GM19397 (cell line): Measurements from ENCODE around the gene MED9.

ENCODE experiments used
- ATAC-seq: cut with Tn5 transposase; IDR thresholded peaks from one replicate; pipeline ENCODE4 v1.9.1; 2021; ENCODE audit warnings: mild to moderate bottlenecking, moderate library complexity; ENCODE audit not compliant: unreplicated experiment

The MED9 gene

DNA sequence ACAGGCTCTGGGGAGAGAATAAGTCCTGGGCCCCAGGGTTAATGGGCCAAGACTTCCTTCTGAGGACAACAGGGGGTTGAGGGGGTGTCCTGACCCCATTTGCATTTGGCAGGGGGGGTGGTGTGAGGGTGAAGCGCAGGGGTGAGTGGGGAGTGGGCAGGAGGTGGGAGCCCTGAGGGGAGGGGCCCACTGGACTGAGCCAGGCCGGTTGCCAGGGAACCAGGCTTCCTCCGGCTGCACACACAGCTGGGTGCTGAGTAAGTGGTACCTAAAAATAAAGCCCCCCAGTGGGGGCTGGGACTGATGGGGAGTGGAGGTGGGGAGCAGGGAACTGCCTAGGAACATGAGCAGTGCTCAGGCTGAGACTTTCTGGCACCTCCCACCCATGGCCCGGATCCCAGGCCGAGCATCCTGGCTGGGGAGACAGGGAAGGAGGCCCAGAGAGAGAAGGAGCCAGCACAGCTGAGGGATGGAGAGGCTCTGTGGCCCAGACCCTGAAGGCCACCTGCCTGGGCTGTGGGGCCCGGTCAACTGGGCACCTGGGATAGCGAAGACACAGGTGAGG, 26.8 kb downstream of the MED9 start:
- no peak for ATAC-seq

DNA sequence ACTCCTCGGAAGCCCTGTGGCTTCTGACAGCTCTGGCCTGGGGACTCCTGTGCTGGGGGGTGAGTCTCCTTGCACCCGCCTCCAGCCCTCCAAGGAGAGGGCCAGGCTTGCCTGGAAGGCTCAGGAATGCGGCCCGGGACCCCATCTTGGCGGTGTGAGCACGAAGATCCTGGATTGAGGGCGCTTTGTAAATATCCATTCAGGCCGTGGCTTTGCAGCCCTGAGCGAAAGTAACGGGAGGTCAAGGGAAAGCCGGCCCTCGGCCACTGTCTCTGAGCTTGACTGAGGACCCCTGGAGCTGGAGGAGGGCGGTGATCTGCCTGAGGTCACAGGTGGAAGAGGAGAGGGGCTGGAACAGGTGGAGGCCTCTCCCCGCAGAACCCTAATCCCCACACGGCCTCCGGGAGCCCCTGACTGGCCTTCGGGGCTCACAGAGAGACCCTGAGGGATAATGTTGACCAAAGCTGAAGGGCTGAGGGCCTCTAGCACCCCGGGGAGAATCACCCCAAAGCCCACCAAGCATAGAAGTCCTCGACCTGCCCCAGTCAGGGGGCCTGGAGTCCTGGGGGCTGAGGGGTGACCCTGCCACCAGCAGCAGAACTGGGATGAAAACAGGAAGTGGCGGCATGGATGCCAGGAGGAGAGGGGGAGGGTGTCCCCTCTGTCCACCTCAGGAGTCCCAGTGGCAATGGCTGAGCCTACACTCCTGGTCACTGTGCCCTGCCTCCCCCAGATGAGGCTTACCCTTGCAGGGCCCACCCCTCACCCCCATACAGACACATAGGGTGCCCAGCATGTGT, 27.7 kb downstream of the MED9 start:
- no peak for ATAC-seq

DNA sequence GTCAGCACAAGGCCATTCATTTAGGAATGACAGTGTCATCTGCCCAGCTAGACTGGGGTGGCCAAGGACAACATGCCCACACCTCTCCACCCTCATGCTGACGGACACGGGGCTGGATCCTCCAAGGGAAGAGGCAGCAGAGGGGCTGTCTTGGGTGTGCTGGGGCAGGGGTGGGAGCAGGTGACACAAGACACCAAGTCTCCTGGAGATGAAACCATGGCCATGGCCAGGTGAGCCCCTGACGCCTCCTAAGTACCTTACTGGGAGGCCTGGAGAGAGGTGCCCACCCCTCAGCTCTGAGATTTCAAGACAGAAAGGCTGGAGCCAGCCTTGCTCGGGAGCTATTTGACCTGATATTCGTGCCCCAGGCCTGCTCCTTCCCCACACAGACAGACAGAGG, 28.4 kb downstream of the MED9 start:
- ATAC-seq: no peak

DNA sequence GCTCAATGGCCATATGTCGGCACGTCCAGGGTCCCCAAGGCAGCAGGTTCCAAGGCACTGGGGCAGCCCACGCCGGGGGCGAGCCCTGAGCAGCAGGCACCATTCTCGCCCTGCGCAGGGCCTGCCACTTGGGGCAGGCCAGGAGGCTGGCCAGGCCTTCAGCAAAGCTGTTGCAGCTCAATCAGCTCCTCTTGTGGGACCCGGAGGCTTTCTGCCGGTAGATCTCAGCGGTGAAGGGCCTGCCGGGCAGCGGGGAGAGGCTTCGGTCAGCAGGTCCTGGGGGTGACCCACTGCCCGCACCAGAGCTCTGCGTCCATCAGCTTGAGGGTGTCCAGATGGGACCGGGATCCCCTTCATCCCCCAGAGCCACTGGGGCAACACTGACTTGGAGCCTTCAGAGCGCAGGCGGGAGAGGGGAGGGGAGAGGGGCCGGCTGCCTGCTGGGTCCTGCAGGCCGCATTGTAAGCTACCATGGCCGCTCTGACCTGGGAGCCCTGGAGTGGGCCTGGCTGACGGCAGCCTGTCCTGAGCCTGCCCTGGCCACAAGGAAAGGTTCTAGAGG, 28.9 kb downstream of the MED9 start:
- ATAC-seq: no peak

DNA sequence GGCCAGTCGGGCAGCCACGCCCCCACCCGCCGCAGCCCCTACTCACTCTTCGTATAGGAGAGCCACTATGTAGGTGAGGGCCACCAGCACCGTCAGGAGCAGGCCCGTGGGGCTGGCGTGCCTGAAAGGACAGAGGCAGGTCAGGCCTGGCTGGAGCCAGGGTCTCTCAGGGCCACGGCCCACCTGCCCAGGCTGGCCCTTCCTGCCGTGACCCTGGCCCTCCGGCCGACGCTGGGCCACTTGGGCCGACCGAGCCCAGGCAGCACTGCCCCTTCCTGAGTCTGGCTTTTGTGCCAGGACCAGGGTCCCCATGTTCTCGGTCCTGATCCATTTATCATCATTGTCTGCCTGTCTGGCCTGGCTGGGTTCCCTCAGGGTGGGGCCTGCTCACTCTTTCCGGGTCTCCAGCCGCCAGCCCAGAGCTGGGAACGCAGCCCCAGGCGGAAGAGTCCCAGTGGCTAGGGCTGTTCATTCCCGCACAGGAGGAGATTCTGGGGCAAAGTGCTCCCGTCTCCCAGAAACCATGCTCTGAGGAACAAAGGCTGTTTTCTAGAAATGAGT, 29.5 kb downstream of the MED9 start:
- ATAC-seq: no peak

DNA sequence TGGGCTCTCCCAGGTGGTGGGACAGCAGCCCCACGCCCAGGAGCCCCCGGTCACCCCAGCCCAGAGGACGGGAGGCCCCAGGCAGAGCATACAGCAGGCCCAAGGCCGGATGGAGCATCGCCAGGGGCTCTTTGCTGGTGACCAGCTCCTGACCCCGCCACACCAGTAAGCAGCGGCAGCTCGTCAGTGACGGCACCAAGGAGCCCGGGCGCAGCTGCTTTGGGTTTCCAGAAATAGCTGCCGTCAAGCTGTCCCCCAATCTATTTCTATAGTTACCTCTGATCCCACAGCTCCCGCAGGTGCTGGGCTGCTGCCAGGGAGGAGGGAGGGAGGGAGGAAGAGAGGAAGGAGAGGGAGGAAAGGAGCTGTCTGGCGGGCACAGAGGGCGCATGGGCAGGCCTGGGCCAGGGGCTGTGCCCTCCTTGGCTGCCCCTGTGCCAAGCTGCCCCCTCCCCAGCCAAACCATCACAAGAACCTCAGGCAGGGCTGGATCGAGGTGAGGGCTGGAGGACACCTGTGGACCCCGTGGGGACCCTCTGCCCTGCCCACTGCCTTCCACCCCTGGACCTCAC, 30.2 kb downstream of the MED9 start:
- no peak for ATAC-seq

DNA sequence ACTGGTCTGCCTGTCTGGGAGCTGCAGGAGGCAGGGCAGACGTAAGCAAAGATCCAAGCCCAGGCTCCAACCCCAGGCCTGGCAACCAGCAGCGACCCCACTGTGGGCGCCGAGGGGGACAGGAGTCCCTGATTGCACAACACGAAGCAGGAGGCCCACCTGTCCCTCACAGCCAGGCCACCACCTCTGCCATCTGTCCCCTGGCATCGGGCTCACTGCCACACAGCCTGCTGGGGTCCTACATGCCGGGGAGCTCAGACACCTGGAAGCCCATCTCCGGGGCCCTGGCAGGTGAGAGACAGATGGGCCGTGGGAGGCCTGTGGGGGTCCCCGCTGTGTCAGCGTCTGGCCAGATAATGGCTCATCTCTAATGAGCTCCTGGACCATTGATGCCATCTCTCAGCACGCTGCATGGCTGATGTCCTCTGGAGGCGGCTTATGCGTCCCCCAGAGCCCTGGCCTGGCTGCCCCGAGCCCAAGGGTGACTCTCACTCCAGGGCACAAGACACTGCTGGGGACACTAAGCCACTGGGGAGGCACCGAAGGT, 30.7 kb downstream of the MED9 start:
- ATAC-seq: no peak

DNA sequence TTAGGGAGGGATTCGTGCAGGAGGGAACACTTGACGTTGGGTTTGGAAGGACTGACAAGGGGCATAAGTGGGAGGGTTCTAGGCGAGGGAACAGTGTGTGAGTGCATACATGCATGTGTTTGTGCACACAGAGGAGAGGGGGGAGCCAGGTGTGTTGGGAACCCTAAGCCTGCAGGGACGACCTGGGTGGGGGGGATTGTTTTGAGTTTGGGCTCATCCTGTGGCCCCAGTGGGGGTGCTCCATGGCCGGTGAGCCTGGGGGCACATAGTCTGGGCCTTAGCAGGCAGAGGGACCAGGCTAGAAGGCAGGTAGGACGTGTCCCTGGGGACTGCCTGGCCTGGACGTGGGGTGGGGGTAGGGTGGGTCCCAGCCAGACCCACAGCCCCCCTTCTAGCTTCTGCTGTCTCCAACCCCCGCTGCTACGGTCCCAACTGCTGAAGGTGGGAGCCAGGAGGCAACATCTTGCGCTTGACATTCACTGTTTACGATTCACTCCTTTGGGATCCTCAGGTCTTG, 31.3 kb downstream of the MED9 start:
- no peak for ATAC-seq

DNA sequence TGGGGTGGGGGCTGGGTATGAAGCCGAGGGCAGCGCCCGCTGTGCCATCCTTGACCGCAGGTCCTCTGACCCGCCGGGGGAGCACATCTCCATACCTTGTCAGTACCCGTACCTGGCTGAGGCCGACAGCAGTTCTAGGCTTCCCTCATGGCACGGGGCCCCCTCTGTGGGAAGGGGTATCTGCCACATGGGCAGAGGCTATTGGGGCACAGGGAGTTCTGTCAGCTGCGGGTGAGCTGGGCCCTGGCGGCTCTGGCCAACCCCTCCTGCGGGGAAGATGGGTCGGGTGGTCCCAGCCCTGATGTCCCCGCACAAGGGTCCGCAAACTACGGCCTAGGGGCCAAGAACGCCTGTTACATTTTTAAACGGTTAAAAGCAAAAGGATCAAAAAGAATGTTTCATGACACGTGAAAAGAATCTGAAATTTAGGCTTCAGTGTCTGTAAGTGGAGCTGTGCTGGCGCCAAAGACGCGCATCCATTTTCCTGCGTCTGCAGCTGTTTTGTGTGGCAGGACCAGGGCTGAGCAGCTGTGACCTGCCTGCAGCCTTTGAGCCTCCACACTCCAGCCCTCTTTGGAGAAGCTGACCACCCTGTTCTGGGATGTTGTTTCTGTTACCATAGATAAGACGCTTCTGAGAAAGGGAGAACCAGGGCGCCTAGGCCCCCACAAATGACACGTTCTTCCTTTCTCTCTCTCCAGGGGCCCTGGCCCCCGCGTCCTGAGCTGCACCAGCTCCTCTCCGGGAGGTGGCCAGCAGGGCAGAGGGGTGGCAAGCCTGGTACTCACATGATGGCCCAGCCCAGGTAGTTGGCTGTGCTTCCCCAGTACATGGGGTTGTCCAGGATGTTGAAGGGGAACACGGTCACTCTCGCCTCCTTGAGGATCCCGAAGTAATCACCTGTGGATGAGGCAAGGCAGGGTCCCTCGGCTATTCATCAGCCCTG, 32.1 kb downstream of the MED9 start:
- ATAC-seq: no peak

DNA sequence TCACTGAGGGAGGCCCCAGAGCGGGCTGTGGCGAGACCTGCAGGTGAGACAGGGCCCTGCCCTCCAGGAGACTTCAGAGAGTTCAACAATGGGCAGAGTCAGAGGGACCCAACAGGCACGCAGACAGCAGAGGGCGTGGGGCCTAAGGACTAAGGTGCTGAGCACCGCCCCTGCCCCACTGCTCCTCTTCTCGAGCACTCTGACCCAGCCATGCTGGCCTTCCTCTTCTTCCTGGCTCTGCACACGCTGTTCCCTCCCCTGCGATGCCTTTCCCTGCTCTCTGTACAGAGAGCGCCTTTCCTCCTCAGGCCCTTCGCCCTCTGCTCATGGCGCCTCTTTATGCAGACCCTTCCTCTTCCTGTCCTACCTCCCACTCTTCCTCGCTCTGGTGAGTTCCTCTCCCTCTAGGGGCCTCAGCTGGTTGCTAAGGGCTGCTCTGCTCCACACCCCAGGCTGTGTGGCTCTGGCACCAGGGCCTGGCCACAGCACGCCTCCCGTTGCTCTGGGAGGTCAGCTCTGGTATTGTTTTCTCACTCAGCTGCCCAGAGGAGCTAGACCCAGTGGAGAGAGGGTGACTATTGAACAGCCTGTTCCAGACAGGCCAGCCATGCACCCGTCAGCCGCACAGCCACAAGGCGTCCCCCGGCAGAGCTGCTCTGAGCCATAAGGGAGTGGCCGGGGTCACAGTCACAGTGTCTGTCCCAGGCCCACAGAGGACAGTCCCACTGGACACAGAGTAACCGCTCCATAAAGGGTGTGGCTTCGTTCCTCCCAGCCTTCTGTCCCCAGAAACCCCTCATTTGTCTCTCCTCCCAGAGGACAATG, 33.0 kb downstream of the MED9 start:
- ATAC-seq: no peak

DNA sequence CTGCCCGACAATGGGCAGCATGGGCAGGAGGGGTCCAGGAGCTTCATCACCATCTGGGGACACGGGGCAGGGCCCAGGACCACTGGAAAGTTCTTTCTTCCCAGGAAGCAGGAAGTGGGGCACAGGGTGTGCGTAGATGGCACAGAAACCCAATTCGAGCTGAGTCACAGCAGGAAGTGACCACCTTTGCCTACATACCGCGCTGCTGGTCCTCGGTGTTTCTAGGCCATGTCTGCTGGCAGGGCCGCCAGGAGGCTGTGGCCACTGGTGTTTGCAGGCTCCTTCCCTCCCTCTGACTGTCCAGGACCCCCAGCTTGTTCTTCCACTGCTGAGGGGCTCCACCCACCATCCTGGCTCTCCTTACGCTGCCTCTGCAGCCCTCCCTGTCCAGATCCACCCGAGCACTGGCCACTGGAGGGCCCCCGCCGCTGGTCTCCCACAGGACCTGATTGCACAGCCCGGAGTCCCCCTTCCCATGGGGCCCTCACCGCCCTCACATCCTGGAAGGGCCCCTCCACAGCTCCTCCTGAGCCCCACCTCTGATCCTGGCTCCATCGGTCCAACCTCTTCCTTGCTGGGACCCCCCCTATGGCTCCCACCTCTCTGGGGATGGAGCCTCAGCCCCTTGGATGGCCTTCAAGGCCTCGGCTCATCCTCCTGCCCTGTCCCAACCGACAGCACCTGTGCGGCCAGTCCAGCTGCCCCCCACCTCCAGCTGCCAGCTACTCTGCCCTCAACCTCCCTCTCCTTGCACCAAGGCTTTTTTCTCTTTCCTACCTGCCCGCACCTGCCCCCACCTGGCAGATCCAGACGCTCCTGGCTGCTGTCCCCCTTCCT, 33.9 kb downstream of the MED9 start:
- ATAC-seq: no peak

DNA sequence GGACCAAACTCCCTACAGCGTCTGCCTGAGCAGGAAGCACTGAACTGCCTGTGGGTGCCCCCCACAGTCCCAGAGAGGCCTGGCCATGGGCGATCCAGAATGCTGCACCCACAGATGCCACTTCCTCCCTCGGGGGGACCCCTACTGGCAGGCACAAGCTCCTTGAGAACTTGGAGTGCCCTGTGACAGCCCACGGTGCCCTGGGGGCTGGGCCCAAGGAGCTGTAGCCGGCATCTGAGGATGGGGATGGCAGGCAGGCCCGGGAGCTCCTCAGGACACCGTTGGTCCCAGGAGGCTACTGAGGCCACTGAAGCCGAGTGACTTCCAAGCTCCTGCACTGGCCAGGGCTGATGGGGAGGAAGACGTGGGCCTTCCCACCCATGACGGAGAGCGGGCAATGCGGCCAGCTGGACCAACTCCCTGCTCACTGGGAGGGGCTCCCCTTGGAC, 34.5 kb downstream of the MED9 start:
- no peak for ATAC-seq

DNA sequence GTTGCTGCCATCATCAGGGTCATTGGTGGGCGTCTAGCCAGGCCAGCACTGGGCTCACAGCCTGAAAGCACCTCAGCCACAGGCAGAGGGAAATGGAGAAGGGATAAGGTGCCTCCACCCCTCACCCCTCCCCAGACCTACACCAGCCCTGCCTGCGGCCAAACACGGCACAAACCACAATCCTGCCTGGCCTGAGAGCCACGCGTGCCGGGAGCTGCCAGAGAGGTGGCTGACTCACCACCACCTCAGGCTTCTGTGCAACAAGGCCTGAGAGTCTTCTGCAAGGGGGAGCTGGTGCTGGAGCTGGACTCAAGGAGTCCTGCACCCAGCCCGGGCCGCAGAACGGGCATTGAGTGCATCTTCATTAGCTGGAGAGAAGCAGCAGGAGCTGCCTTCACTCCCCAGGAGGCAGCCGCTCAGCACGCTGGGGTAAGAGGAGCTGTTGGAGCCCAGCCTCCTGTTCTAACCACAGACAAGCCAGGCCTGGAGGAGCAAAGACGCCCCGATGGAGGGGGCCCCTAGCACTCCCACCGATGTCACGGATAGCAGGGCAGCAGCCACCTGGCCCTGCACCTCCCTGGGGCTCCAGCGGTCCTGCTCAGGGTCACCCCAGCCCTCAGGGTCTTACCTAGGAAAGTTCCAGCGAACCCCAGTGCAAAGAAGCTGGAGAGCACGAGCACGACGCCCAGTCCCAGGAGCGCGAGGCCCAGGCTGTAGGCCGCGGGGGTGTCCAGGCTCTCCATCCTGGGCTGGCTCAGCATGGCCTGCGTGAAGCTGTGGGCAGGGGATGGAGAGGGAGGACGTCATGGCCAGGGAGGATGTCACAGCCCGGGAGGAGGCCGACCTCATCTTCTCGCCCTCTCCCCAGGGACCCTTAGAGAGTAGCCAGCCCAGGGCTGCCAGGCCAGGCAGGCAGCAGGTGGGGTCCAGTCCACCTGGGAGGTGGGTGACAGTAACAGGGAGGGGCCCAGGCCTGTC, 35.4 kb downstream of the MED9 start:
- ATAC-seq: no peak

DNA sequence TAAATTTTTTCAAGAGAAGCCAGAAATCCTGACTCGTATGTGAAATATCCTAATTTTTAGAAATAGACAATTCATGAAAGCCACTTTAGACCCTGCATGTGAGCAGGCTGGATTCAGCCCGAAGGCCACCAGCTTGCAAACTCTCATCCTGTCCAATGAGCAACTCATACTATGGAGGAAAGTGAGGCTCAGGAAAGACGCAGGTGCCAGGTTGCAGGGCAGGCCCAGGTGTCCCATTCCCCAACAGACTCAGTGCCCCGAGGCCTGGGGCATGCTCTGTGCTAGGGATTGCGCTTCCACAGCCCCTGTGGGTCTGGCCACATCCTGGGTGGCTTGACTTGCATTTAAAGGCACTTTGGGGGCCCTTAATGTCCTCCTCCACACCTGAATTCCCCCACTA, 36.1 kb downstream of the MED9 start:
- ATAC-seq: no peak

DNA sequence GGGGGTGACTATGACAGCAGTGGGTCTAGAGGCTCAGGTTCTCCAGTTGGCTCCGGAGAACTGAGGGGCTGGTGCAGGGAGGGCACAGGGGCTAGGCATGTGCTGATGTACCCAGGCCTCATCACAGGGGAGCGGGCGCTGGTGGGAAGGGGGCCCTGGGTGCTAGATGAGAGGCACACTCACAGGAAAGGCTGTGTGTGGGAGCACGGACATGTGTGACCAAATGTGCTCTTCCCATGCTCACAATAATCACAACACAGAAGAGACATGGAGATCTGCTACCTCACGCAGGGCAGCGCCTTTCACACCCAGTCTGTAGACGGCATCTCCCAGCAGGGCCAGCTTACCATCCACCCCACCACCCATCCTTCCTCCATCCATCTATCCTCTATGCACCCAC, 36.8 kb downstream of the MED9 start:
- ATAC-seq: no peak

DNA sequence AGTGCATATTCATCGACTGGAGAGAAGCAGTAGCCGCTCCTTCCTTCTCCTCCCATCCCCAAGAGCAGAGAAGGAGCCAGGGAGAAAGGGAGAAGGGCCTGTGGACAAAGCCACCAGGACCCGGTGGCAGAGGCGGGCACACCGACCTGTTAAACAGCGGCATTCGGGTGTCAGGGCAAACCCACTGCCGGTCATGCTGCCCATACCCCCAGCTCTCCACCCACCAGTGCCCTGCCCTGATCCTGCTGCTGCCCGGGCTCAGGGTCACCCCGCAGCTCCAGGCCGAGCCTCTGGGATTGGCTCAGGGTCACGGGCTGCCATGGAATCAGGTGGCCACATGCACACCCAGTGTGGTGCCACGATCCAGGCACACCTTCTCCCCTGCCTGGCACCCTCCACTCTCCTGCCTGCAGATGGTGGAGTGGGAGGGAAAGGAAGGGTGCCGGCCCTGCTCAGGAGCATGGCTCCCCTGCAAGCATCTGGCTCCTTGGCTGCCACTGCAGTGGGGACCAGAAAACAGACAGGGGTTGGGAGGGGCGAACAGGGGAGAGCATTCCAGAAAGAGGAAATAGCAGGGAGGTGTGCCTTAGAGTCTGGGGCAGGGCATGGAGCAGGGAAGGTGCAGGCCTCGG, 37.7 kb downstream of the MED9 start:
- no peak for ATAC-seq
